IMR-90 (cell line): Measurements from ENCODE around the gene NTPCR. TPM values are rescaled to one million over a fixed set of nuclear protein-coding genes. Genes with fewer than 3 reads are reported as not detected.

Experiments
- ATAC-seq: fragments of 200-7000 bp; cut with Tn5 transposase; 2 replicates; pipeline ENCODE4 v1.9.1; 2020; ENCODE audit warnings: low read depth, mild to moderate bottlenecking, moderate library complexity
- BruUV-seq: library from RNA; stranded (reverse); fragments of 400-500 nt; replicated peaks from 2 replicates; lab custom pipeline; 2021; lab: Mats Ljungman, UMichigan
- CTCF ChIA-PET: fragments of 300-600 bp; formaldehyde crosslinking; extraction: SDS; loops from one replicate; lab custom pipeline; 2021; ENCODE audit warnings: antibody characterized with exemption; lab: Yijun Ruan, JAX
- POLR2A ChIA-PET: fragments of 300-600 bp; sonication (Branson Sonifier 250); formaldehyde crosslinking; loops from one replicate; lab custom pipeline; 2022; ENCODE audit warnings: antibody characterized with exemption; ENCODE audit not compliant: unreplicated experiment; lab: Charles Lee
- DNase-seq: peaks from one replicate; pipeline ENCODE4 v3.0.0; 2013
- H2AFZ ChIP-seq: replicated peaks from 2 replicates; pipeline ENCODE3; 2013; ENCODE audit warnings: low read length, mild to moderate bottlenecking; ENCODE audit not compliant: poor library complexity
- H2AK5ac ChIP-seq: 2 replicates; pipeline ENCODE4 v1.6.1; 2013; ENCODE audit warnings: low read depth, low read length, inconsistent platforms
- H2AK9ac ChIP-seq: replicated peaks from 2 replicates; pipeline ENCODE3; 2013; ENCODE audit warnings: mild to moderate bottlenecking, low read depth, low read length, moderate library complexity; ENCODE audit not compliant: poor library complexity
- H2BK120ac ChIP-seq: 2 replicates; pipeline ENCODE4 v1.6.1; 2013; ENCODE audit warnings: low read depth, low read length, inconsistent platforms
- H2BK15ac ChIP-seq: 3 replicates; pipeline ENCODE4 v1.6.1; 2013; ENCODE audit warnings: low read depth, low read length, inconsistent platforms
- H2BK20ac ChIP-seq: 2 replicates; pipeline ENCODE4 v1.6.1; 2013; ENCODE audit warnings: low read depth, mild to moderate bottlenecking, inconsistent platforms, low read length, moderate library complexity
- H2BK5ac ChIP-seq: 2 replicates; pipeline ENCODE4 v1.6.1; 2013; ENCODE audit warnings: mild to moderate bottlenecking, low read depth, low read length, inconsistent platforms; ENCODE audit not compliant: poor library complexity, severe bottlenecking
- H3K14ac ChIP-seq: replicated peaks from 2 replicates; pipeline ENCODE4 v1.6.1; 2013; ENCODE audit warnings: low read depth, low read length, inconsistent platforms
- H3K18ac ChIP-seq: 2 replicates; pipeline ENCODE4 v1.6.1; 2013; ENCODE audit warnings: low read depth, low read length, control low read depth
- H3K23ac ChIP-seq: 2 replicates; pipeline ENCODE4 v1.6.1; 2013; ENCODE audit warnings: low read depth, low read length, inconsistent platforms
- H3K27ac ChIP-seq: 2 replicates; pipeline ENCODE4 v1.5.1; 2013; ENCODE audit warnings: mild to moderate bottlenecking, control low read depth, low read length; ENCODE audit not compliant: insufficient read depth
- H3K27me3 ChIP-seq: 2 replicates; pipeline ENCODE4 v1.6.1; 2013; ENCODE audit warnings: low read length; ENCODE audit not compliant: control insufficient read depth, insufficient read depth
- H3K36me3 ChIP-seq: 2 replicates; pipeline ENCODE4 v1.6.1; 2013; ENCODE audit warnings: low read length, mixed read lengths; ENCODE audit not compliant: control insufficient read depth, insufficient read depth
- H3K4ac ChIP-seq: 2 replicates; pipeline ENCODE4 v1.6.1; 2013; ENCODE audit warnings: low read depth, low read length, inconsistent platforms
- H3K4me1 ChIP-seq: 2 replicates; pipeline ENCODE4 v1.6.1; 2013; ENCODE audit warnings: low read length, mixed read lengths; ENCODE audit not compliant: control insufficient read depth, insufficient read depth
- H3K4me2 ChIP-seq: 2 replicates; pipeline ENCODE4 v1.6.1; 2013; ENCODE audit warnings: low read depth, mild to moderate bottlenecking, control low read depth, low read length, moderate library complexity
- H3K4me3 ChIP-seq: 2 replicates; pipeline ENCODE4 v1.5.1; 2013; ENCODE audit warnings: low read depth, mild to moderate bottlenecking, control low read depth, low read length, moderate library complexity; ENCODE audit not compliant: insufficient read depth
- H3K56ac ChIP-seq: 2 replicates; pipeline ENCODE4 v1.6.1; 2013; ENCODE audit warnings: low read length, inconsistent platforms; ENCODE audit not compliant: insufficient read depth; ENCODE audit errors: extremely low read depth
- H3K79me1 ChIP-seq, 2 experiments: 2 replicates each; pipeline ENCODE4 v1.6.1; 2013; ENCODE audit warnings: low read length in 2 of 2, inconsistent platforms in 1 of 2, low read depth in 1 of 2
- H3K9ac ChIP-seq: 2 replicates; pipeline ENCODE4 v1.6.1; 2013; ENCODE audit warnings: low read depth, low read length, control low read depth
- H3K9me1 ChIP-seq: 2 replicates; pipeline ENCODE4 v1.6.1; 2013; ENCODE audit warnings: low read length, inconsistent platforms; ENCODE audit not compliant: insufficient read depth
- H3K9me3 ChIP-seq: 2 replicates; pipeline ENCODE4 v1.6.1; 2013; ENCODE audit warnings: low read length; ENCODE audit not compliant: control insufficient read depth, insufficient read depth
- H4K20me1 ChIP-seq: 2 replicates; pipeline ENCODE4 v1.6.1; 2013; ENCODE audit warnings: low read length, inconsistent platforms; ENCODE audit not compliant: insufficient read depth
- H4K5ac ChIP-seq: 2 replicates; pipeline ENCODE4 v1.6.1; 2013; ENCODE audit warnings: mild to moderate bottlenecking, low read depth, low read length, control low read depth
- H4K8ac ChIP-seq, 2 experiments: 2 replicates each; pipeline ENCODE4 v1.6.1; 2013; ENCODE audit warnings: low read depth in 2 of 2, low read length in 2 of 2, control low read depth in 1 of 2, inconsistent platforms in 1 of 2
- H4K91ac ChIP-seq: 2 replicates; pipeline ENCODE4 v1.6.1; 2013; ENCODE audit warnings: low read depth, low read length, inconsistent platforms; ENCODE audit not compliant: insufficient read depth
- NFE2L2 ChIP-seq: fragments of 150-350 bp; IDR thresholded peaks from 2 replicates; pipeline ENCODE4 v1.6.1; 2016; ENCODE audit warnings: low read depth, mild to moderate bottlenecking, low read length
- RAD21 ChIP-seq: IDR thresholded peaks from 2 replicates; pipeline ENCODE4 v1.6.1; 2012; ENCODE audit warnings: low read length, improper control_type of control experiment
- RFX5 ChIP-seq: IDR thresholded peaks from 2 replicates; pipeline ENCODE4 v1.8.0; 2012; ENCODE audit warnings: low read depth, mild to moderate bottlenecking, low read length, moderate library complexity
- WGBS, 2 experiments: methylation state at CpG; one replicate each; pipeline versions ENCODE4 v1.1.5 to v1.1.7; 2013; ENCODE audit warnings: missing lambda C conversion rate in 2 of 2; ENCODE audit not compliant: insufficient read length in 1 of 2; ENCODE audit errors: extremely low coverage in 2 of 2; 5-methylcytosine and 5-hydroxymethylcytosine counted together
- dilution Hi-C: fragments of 300-500 bp; cut with HindIII; formaldehyde crosslinking; loops from one replicate; pipeline ENCODE4 v1.14.3; 2018; ENCODE audit warnings: low sequenced_read_pairs; ENCODE audit not compliant: unreplicated experiment
- in situ Hi-C: fragments of 300-500 bp; cut with MboI; formaldehyde crosslinking; loops from 3 replicates; pipeline ENCODE4 v1.14.3; 2019; ENCODE audit warnings: low sequenced_read_pairs, inconsistent platforms, mixed read lengths
- intact Hi-C: fragments of 100-400 bp; cut with micrococcal nuclease; formaldehyde crosslinking; loops from 2 replicates; pipeline ENCODE4 v1.10.0; 2022
- polyA plus RNA-seq, 3 experiments: library from polyadenylated mRNA; depleted of rRNA; stranded (reverse); fragments of >200 nt; gene quantifications; 2 replicates each; pipeline ENCODE4 v1.2.3, GENCODE V29; 2012; ENCODE audit warnings: low replicate concordance in 1 of 3
- total RNA-seq: library from RNA; depleted of rRNA; stranded (reverse); fragments of >200 nt; gene quantifications from 2 replicates; pipeline ENCODE4 v1.2.3, GENCODE V29; 2012

The NTPCR gene
- total and polyA plus RNA-seq, 2 of the 4 experiments (the other 2 are of a cell fraction): 13.3 to 16.5 TPM

DNA sequence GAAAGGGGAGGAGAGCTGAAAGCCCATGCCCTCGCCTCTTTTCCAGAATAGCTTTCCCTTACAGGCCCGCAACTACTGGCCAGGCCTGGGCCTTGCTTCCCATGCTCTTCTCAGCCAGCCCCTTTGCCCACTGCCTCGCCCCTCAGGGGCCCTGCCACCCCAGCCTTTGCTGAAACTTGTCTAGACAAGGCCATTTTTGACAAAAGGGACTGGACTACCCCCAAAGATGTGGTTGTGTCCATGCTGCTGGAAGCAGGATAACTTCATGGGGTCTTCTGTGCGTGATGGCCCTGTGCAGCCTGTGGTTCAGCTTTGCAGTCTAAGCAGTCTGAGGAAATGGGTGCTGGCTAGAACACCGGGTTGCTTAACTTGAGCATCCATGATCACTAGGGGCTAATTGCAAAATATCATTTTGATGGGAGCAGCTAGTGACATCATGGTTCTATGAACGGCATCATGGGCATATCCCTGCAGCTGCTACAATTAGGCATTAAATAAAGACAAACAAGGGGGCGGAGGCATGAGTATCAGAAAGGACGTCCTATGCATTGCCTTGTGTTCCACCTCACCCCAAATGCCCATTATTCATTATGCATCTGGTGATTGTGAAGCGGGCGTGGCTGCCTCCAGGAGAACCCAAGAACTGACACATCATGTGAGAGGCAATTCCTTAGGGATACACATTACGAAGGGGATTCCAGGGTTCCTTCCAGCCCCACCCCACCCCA is 36.8 kb downstream of the NTPCR start:
- no peak overlapping the region for H2AFZ ChIP-seq
- H2BK20ac ChIP-seq: no peak overlapping the region
- H3K4me3 ChIP-seq: no peak overlapping the region
- intact Hi-C loops: no loop called here
- no peak overlapping the region for H3K4me2 ChIP-seq
- no peak overlapping the region for H2BK120ac ChIP-seq
- H3K79me1 ChIP-seq: no peaks in the 10 kb centered on the region
- no peaks in the 10 kb centered on the region for H3K27me3 ChIP-seq
- TF ChIP-seq RFX5: no peak
- no peak for TF ChIP-seq RAD21
- no peak for TF ChIP-seq NFE2L2
- H4K8ac ChIP-seq: no peak overlapping the region
- no peak overlapping the region for H3K9ac ChIP-seq
- no peak overlapping the region for H4K91ac ChIP-seq
- peak overlapping the region; percentile 13; the same call in 1 of the 2 replicates for H2AK5ac ChIP-seq
- no peak overlapping the region for H3K4ac ChIP-seq
- 0 out of 2 replicates have a peak overlapping the region, but pooled peaks have one; percentile 17 for H3K14ac ChIP-seq
- DNase-seq (no peak), ATAC-seq (no peak)
- no peak overlapping the region for H2AK9ac ChIP-seq
- H3K56ac ChIP-seq: no peak overlapping the region
- WGBS, 2 experiments: 100% methylated on average over 1 of the region's 11 CpGs; no CpG with 5 or more reads in 1 of the 2 experiments
- peaks cover 19% of the 10 kb centered on the region; the same call in 1 of the 2 replicates for H3K36me3 ChIP-seq
- H3K18ac ChIP-seq: 0 out of 2 replicates have a peak overlapping the region, but pooled peaks have one; percentile 4
- H3K23ac ChIP-seq: no peak overlapping the region
- peaks cover 9% of the 10 kb centered on the region for H3K4me1 ChIP-seq
- in situ Hi-C loops: no loop called here
- H4K20me1 ChIP-seq: no peaks in the 10 kb centered on the region
- ChIA-PET POLR2A (interaction anchor here (0.6 kb wide), 2 partner anchors 27 to 29 kb away, joined by 3 to 4 read pairs; no protein-coding TSS in a partner anchor), CTCF (no interaction called here)
- no peaks in the 10 kb centered on the region for H3K9me3 ChIP-seq
- H3K9me1 ChIP-seq: peaks cover 7% of the 10 kb centered on the region
- H2BK5ac ChIP-seq: no peak overlapping the region
- H3K27ac ChIP-seq: no peak overlapping the region
- dilution Hi-C loops: no loop called here
- H2BK15ac ChIP-seq: no peak overlapping the region
- no peak overlapping the region for H4K5ac ChIP-seq
- no TSS peak for BruUV-seq
